Activated CD8-positive, alpha-beta memory T cell treated with anti-CD3 and anti-CD28 coated beads for 48 hours (primary cell): ENCODE measurements around the gene SYVN1.

ENCODE experiments used
- DNase-seq, 3 experiments: peaks; one replicate each; pipeline ENCODE4 v3.0.0-alpha.2; 2020; ENCODE audit warnings: low read depth in 2 of 3, low spot score in 2 of 3

Gene SYVN1

DNA sequence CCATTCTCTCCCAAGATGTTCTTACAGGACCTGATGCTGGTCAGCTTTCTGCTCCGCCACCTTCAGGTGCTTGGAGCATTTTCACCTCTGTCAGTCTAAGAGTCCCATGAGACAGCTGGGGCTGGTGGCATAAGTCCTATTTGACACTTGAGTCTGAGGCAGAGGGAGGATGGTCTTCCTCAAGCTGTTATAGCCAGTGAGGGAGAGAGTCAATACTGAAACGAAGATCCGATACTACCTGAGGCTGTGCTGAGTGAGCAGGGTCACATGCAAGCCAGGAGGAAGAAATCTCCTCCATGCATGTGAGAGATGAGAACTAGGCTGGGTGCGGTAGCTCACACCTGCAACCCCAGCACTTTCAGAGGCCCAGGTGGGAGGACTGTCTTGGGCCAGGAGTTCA, 44.7 kb downstream of the SYVN1 start:
- DNase-seq = no peak

DNA sequence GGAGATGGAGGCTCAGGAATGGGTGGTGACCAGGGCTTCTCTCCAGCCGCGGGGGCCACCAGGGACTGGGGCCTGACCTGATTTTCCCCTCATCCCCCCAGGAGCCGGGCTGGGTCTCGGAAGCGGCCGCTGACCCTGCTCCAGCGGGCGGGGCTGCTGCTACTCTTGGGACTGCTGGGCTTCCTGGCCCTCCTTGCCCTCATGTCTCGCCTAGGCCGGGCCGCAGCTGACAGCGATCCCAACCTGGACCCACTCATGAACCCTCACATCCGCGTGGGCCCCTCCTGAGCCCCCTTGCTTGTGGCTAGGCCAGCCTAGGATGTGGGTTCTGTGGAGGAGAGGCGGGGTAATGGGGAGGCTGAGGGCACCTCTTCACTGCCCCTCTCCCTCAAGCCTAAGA, 46.5 kb downstream of the SYVN1 start:
- DNase-seq = no peak

DNA sequence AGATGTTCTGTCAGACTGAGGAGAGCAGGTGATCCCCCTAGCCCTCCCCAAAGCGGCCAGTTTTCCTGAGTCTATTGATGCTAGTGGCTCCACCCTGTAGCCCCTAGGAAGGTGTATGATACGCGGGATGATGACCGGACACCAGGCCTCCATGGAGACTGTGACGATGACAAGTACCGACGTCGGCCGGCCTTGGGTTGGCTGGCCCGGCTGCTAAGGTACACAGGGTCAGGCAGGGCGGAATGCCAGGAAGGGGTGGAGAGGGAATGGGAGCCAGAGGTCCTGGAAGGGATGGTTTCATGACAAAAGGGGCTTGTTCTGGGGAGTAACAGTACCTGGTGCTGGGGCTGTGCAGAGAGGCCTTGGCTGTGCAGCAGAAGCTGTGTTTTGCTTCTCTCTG, 47.1 kb downstream of the SYVN1 start:
- no peak for DNase-seq

- no peak for DNase-seq
Measured at GRCh38 chr11:65086809-65087208, 47.5 kb downstream of the SYVN1 start.

- no peak for DNase-seq
Measured at GRCh38 chr11:65085446-65085845, 48.9 kb downstream of the SYVN1 start.

DNA sequence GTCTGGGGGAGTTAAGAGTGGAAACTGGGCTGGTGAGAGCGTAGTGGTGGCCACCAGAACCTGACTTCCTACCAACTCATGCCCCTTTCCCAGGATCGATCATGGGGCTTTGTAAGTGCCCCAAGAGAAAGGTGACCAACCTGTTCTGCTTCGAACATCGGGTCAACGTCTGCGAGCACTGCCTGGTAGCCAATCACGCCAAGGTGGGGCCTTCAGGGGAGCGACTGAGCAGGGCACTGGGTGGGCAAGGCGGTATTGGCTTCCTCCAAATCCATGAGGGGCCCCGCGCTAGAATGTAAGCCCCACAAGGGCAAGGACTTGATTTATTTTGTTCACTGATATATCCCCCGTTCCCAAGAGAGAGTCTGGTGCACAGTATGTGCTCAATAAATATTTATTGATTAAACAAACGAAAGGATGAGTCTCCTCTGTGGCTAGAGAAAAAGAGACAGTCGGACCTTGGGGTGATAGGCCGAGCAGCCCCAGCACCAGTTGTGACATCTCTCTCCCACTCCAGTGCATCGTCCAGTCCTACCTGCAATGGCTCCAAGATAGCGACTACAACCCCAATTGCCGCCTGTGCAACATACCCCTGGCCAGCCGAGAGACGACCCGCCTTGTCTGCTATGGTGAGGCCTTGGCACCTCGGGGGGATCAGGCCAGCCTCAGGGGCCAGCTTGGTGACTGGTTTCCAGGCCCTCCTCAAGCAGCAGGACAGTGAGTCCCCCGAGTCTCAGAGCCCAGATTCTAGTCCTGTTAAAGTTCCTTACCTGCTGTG, 49.5 kb downstream of the SYVN1 start:
- no peak for DNase-seq

GRCh38 chr11:65083834-65084597, 50.3 kb downstream of the SYVN1 start, which contains the start of the genes CDCA5 and ZFPL1:
Gene CDCA5 (minus strand): TSS chr11:65084040. CDS start chr11:65083978, 62 bp downstream.
Gene ZFPL1 (plus strand): TSS chr11:65084222. CDS start chr11:65084699, 477 bp downstream.
- peak; percentile 96 to 98 (median 97) for DNase-seq

DNA sequence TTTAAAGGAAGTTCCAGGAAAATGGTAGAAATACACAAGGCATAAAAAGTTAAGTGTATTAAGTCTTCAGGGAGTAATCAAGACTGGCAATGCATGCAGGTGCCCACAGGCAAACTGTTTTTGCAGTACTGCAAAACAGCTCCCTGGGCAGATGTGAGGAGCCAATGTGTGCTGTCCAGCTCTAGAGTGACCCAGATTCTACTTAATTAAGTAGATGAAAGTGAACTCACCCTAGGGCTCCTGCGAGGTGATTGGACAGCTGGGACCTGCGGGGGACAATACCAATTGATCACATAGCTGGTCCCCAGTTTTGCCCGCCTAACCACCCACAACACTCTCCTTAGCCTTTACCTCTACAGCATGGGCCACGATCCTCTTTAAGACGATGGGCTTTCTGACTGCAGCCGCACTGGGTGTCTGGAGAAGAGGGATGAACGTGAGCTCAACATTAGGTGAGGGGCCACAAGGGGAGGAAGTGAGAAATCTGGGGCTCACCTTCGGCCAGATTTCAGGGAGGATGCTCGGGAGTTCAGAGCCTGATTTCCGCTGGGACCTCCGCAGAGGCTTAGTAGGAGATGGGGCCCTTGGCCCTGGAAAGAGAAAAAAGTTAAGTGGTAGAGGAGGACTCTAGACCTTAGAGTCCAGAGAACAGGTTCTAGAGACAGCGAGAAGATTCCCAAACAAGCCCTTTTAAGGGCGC, 51.0 kb downstream of the SYVN1 start:
- no peak for DNase-seq

GRCh38 chr11:65078786-65079342, 55.5 kb downstream of the SYVN1 start:
- DNase-seq = no peak

- no peak for DNase-seq
Measured at GRCh38 chr11:65078151-65078550, 56.2 kb downstream of the SYVN1 start.

GRCh38 chr11:65077451-65077850, 56.9 kb downstream of the SYVN1 start:
- DNase-seq = no peak
